Measurements from ENCODE around the gene NFIB.
A peak's percentile ranks its signal among the peaks of the same experiment; 100 is the strongest.

NFIB gene

DNA sequence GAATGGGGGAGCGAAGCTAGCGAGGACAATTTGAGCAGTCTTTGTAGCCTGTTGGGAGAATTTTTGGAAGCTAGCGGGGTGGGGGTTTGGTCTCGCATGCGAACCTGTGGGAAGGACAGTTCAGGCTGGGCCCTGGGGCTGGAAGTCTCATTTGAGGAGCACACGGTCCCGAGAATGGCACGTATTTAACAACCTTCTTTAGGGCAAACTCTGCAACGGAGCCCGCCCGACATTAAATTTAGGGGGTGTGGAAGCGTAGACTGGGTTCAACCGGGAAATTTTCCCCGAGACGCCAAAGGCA lies 35.2 kb upstream of the NFIB start:
- TF ChIP-seq, protein P1, sequence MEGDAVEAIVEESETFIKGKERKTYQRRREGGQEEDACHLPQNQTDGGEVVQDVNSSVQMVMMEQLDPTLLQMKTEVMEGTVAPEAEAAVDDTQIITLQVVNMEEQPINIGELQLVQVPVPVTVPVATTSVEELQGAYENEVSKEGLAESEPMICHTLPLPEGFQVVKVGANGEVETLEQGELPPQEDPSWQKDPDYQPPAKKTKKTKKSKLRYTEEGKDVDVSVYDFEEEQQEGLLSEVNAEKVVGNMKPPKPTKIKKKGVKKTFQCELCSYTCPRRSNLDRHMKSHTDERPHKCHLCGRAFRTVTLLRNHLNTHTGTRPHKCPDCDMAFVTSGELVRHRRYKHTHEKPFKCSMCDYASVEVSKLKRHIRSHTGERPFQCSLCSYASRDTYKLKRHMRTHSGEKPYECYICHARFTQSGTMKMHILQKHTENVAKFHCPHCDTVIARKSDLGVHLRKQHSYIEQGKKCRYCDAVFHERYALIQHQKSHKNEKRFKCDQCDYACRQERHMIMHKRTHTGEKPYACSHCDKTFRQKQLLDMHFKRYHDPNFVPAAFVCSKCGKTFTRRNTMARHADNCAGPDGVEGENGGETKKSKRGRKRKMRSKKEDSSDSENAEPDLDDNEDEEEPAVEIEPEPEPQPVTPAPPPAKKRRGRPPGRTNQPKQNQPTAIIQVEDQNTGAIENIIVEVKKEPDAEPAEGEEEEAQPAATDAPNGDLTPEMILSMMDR (conservative IDR thresholded peaks at IDR 0.05; ENCODE audit: low read length): no peak
- H3K4me3 ChIP-seq (ENCODE audit: low read length): no peak overlapping the region
- DNase-seq (ENCODE audit: low read depth): no peak

- TF ChIP-seq, protein P1 (conservative IDR thresholded peaks at IDR 0.05; ENCODE audit: low read length): no peak
- H3K4me3 ChIP-seq (ENCODE audit: low read length): peak overlapping the region; percentile 15
- DNase-seq (ENCODE audit: low read depth): no peak
These were observed 34.6 kb upstream of the NFIB start for GRCh38 chr9:14348373-14349145.

GRCh38 chr9:14348123-14348372 lies 34.1 kb upstream of the NFIB start:
- H3K4me3 ChIP-seq (ENCODE audit: low read length): no peak overlapping the region
- DNase-seq (ENCODE audit: low read depth): no peak
- TF ChIP-seq, protein P1 (conservative IDR thresholded peaks at IDR 0.05; ENCODE audit: low read length): no peak

DNA sequence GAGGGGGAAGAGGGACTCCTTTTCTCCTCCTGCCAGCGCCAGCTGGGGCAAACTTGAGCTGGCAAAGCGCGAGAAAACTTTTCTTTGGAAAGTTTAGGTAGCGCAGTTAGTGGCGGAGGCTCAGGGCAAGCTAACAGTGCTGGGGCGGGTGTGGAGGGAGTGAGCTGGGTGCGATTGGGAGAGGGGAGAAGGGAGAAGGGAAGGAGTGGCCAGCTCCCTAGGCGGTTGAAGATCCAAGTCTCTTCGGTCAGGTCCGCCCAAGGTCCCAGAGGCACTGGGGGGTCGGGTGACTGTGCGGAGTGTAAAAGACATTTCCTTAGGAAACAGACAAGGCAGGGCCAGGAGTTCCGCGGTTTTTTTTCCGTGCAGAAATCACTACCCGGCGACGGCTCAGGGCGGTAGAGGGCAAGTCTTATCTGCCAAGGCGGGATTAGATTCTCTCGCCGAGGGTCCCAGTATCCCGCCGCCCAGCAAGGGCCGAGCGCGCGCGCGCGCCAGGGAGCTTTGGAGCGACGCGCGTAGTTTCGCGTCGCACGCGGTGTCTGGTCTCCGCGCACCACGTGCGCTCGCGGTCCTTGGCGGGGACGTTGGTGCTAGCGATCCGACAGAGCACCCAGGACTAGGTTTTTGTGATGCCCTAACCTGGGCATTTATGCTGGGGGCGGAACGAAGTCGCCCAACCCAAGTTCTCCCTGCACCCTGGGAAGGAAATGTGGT lies 33.6 kb upstream of the NFIB start:
- no peak overlapping the region; the same call in 1 of the 2 replicates for H3K4me3 ChIP-seq (ENCODE audit: low read length)
- peak; percentile 3 for DNase-seq (ENCODE audit: low read depth)
- TF ChIP-seq, protein P1 (conservative IDR thresholded peaks at IDR 0.05; ENCODE audit: low read length): no peak

- DNase-seq (ENCODE audit: low read depth): no peak
- no peak overlapping the region for H3K4me3 ChIP-seq (ENCODE audit: low read length)
These were observed 33.0 kb upstream of the NFIB start for GRCh38 chr9:14346811-14347405.

GRCh38 chr9:14346231-14346791 lies 32.4 kb upstream of the NFIB start:
- TF ChIP-seq, protein P1 (conservative IDR thresholded peaks at IDR 0.05; ENCODE audit: low read length): no peak
- no peak for DNase-seq (ENCODE audit: low read depth)
- no peak overlapping the region for H3K4me3 ChIP-seq (ENCODE audit: low read length)

More at GRCh38 chr9:14346811-14347405, 33.0 kb upstream of the NFIB start:
- TF ChIP-seq, protein P1 (conservative IDR thresholded peaks at IDR 0.05; ENCODE audit: low read length): no peak
